ENCODE measurements around the gene CARS1.

CARS1 gene

DNA sequence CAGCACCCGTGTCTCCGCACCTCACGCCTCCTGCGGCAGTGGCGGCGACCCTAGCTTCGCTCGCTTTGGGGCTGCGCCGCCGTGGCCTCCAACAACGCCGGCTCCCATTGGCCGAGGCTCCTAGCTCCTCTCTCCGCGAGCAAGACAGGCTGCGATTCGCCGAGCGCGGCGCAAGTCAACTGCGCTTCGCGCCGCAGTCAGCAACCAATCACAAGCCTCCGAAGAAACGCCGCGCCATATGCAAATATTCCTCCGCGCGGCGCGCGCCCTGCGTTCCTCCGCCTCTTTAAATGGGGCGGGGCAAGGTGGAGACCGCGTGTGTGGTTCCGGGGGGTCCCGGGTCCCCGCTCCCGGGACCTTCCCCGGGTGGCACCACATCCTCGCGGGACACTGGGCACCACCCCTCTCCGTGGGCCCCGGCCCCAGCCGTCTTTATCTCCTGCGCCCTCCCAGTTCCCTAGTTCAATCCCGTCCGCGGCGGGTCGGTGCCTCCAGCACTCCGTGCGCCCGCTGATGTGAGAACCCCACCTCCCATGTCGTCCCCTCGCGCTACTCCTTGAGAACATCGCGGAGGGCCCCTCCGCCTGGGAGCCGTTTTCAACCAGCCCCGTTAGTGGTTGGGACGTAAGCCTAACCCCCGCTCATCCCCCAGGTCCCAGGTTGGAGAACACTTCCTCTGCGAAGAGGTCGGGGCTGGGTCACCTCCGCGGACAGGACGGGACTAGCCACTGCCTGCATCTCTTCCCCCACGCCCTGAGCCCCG, 64.8 kb downstream of the CARS1 start, which contains the start of gene NAP1L4:
Gene NAP1L4, minus strand, starts transcription at position 96 of the 763 bp plus-strand sequence. CDS start 13,109 bp downstream, outside the sequence.
- DNase-seq (ENCODE audit: low read depth in 3 of 3): peak; percentile 90 to 94 (median 90)

DNA sequence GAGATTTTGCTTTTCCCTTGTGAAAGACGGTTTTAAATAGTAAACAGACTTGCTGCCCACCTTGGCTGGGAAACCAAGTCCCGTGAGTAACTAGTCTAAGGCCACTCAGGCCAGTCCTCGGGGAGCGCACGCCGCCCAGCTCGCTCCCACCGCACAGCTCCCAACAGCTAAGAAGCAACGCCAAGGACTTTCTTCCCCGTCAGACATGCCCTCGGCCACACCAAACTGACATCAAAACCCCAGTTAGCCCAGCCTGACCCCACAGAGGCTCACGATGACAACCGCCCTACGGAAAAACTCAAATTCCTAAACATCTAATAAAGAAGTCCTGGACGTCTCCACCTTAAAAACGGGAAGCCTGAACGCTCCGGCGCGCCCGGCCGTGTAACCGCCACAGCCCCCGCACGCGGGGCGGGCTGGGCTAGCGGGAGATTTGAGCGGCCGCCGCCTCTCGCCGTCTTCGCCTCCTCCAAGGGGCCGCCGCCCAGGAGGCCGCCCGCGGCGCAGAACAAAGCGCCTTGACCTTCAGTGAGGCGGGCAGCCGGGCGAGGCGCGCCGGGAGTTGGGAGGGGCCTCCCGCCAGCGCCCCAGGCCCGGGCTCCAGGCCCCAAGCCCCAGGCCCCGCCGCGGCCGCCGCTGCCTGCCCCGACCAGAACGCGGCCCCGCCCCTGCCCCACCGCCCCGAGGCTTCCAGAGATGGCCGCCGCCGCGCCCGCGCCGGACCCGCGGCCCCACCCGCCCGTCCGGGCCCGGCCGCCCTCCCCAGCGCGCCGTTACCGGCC, 65.6 kb downstream of the CARS1 start:
- peak in 1 of 3 experiments; percentile 21 for DNase-seq (ENCODE audit: low read depth in 3 of 3)

DNA sequence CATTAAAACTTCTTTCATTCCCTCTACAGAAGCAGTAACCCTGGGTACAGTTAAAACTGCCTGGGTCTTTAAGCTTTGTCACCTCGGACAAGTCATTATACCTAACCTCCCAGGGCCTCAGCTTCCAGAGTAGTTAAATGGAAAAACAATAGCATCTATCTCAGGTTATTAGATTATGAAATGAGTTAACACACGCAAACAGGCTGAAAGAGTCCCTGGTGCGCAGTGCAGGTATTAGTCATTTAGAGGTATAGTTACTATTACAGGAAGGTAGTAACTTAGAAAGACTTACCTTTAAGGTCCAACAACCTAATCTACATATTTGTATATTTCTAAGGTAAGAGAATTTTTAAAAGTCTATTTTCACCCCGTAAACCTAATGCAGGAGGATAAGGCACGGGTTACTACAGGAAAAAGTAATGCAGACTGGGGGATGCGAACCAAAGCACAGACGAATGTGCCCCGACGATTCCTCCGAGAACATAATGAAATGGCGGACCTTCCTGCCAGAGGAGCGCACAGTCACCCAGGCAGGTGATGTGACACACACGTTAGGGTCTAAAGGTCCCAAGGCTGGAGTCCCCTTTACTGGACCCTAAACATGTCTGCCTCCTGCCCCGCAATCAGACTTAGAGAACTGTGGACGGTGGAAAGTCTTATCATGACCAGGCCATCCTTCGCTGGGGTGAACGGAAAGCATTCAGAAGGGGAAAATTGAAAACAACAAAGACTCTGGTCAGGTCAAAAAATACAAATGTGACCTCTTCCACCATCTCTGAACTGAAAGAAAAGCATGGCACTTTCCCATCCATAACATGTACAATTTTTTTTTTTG, 66.4 kb downstream of the CARS1 start:
- DNase-seq (ENCODE audit: low read depth in 3 of 3): no peak

GRCh38 chr11:2989551-2989950, 67.7 kb downstream of the CARS1 start:
- no peak for DNase-seq (ENCODE audit: low read depth in 3 of 3)

- no peak for DNase-seq (ENCODE audit: low read depth in 3 of 3)
Observed at GRCh38 chr11:2989006-2989405, 68.2 kb downstream of the CARS1 start.

GRCh38 chr11:2987881-2988861, 69.1 kb downstream of the CARS1 start:
- no peak for DNase-seq (ENCODE audit: low read depth in 3 of 3)

- DNase-seq (ENCODE audit: low read depth in 3 of 3): no peak
Observed at GRCh38 chr11:2983908-2984307, 73.3 kb downstream of the CARS1 start.

GRCh38 chr11:2982214-2982613, 75.0 kb downstream of the CARS1 start:
- no peak for DNase-seq (ENCODE audit: low read depth in 3 of 3)

GRCh38 chr11:2981130-2981529, 76.1 kb downstream of the CARS1 start:
- no peak for DNase-seq (ENCODE audit: low read depth in 3 of 3)

DNA sequence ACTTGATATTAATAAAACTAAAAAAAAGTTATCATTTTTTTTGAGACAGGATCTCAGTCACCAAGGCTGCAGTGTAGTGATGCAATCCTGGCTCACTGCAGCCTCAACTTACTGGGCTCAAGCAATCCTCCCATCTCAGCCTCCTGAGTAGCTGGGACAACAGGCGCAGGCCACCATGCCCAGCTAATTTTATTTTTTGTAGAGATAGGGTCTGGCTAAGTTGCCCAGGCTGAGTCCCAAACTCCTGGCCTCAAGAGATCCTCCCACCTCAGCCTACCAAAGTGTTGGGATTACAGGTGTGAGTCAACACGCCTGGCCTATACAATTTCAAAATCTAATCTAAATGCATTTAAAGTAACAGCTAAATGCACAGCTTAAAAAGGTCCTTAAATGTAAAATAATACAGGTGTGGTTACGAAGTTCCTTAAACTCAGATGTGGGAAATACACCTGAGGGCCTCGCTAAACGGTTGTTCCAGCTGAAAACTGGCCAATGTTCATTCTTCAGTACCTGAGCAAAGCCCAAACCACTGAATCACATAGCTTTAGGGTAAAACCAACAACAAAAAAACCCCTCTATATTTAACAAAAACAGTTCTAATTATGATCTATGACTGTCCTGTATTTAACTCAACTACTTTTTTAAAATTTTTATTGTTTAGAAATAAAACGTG, 76.9 kb downstream of the CARS1 start:
- DNase-seq (ENCODE audit: low read depth in 3 of 3): no peak

DNA sequence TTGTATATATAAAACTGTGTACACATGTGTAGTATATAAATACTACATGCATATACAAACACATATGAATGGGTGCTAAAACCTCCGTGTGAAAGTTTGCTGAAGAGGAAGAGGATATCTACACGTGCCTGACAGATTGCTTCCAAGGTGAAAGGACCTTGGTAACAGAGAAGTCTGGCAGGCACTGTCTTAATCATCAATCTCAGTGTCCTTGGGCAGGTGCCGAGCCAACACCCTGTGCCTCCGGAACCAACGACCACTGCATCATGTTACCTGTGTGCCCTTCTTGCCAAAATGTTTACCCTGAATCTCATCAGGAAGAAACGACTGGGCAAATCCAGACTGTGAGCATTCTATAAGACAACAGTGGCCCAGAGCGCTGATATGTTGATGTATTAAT, 80.1 kb downstream of the CARS1 start:
- no peak for DNase-seq (ENCODE audit: low read depth in 3 of 3)

DNA sequence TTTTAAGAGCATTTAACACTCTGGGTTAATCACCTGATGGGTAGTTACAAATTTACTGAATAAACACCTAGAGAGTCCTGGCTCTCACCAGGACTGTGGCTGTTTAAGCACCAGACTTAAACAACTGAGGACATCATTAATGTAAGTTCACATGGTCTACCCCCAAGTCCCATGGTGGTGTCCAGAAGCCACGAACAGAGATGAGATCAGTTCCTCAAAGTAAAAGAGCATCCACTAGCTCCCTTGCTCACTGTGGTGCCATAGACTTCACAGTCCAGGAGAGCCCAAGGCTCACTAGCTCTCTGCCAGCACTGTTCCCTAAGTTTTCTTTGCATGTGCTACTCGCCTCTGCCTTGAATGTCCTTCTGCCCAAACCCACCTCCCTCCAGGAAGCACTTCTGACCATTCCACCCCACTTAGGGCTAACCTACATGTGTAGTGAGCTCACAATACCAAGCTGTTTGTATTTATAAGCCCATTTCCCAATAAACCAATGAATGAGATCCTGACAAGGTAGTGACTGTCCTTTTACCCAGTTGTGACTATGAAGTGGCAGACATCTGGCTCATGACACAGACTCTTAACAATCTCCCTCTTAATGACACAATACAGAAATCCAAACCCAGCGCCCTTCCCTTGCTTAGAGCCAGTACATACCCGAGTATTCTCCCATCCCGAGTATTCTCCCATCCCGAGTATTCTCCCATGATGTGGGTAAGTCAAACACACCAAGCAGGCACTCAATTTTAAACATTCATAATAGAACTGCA, 80.7 kb downstream of the CARS1 start:
- no peak for DNase-seq (ENCODE audit: low read depth in 3 of 3)

- no peak for DNase-seq (ENCODE audit: low read depth in 3 of 3)
Observed at GRCh38 chr11:2975594-2975993, 81.6 kb downstream of the CARS1 start.

DNA sequence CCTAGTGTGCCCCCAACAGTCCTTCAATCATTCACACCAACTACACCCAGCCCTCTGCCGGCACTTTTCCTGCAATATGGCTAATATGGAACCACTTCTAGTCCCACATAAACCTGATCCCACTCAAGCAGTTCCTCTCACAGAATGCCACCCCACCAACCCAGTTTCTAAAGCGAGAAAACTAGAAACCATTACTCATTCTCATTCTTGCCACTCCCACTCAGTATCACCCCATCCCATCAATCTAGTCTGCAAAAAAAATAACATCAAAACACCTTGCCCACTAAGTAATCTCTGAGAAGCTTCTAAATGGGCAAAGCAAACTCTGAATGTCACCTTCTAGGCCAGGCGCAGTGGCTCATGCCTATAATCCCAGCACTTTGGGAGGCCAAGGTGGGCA, 83.0 kb downstream of the CARS1 start:
- no peak for DNase-seq (ENCODE audit: low read depth in 3 of 3)

- DNase-seq (ENCODE audit: low read depth in 3 of 3): no peak
Observed at GRCh38 chr11:2968341-2968900, 88.8 kb downstream of the CARS1 start.

GRCh38 chr11:2964782-2965181, 92.4 kb downstream of the CARS1 start:
- DNase-seq (ENCODE audit: low read depth in 3 of 3): no peak

- DNase-seq (ENCODE audit: low read depth in 3 of 3): no peak
Observed at GRCh38 chr11:2963761-2964160, 93.5 kb downstream of the CARS1 start.

DNA sequence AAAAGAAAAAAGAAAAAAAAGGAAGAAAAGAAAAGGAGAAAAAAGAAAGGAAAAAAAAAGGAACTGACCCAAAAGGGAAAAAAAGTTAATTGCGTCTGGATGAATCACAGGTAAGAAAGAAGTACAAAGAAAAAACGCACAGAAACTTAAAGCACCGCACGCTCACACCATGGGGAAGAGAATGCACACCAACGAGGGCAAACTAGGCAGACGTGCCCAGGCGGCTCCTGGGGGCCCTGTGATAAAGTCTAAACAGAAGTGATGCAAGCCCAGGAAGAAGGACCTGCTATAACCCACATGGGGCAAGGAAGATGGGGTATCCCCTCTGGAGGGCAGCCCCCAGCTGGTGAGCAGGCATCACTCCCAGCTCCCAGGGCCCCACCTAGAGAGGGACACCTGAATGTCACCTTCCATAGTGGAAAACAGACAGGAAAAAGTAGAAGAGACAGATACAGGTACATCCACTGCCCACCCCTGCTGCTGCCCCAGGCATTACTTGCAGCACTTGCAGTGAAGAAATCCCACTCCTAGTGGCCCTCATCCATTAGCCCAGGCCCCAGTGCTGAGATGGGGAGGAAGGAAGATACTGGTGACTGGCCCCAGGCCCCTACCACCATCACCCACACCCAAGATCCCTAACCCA, 94.0 kb downstream of the CARS1 start:
- DNase-seq (ENCODE audit: low read depth in 3 of 3): no peak

GRCh38 chr11:2961080-2961479, 96.1 kb downstream of the CARS1 start:
- DNase-seq (ENCODE audit: low read depth in 3 of 3): no peak

All from stimulated activated CD4-positive, alpha-beta T cell treated with anti-CD3 and anti-CD28 coated beads, TNF-alpha, amount 100 ng/mL, for 4 hours (primary cell).